NCI-H526 (cell line): Measurements from ENCODE around the gene TSPAN13.

Source experiments
- DNase-seq, 2 experiments: peaks; one replicate each; lab custom pipeline; 2025; lab: John Stamatoyannopoulos, UW

TSPAN13 gene

DNA sequence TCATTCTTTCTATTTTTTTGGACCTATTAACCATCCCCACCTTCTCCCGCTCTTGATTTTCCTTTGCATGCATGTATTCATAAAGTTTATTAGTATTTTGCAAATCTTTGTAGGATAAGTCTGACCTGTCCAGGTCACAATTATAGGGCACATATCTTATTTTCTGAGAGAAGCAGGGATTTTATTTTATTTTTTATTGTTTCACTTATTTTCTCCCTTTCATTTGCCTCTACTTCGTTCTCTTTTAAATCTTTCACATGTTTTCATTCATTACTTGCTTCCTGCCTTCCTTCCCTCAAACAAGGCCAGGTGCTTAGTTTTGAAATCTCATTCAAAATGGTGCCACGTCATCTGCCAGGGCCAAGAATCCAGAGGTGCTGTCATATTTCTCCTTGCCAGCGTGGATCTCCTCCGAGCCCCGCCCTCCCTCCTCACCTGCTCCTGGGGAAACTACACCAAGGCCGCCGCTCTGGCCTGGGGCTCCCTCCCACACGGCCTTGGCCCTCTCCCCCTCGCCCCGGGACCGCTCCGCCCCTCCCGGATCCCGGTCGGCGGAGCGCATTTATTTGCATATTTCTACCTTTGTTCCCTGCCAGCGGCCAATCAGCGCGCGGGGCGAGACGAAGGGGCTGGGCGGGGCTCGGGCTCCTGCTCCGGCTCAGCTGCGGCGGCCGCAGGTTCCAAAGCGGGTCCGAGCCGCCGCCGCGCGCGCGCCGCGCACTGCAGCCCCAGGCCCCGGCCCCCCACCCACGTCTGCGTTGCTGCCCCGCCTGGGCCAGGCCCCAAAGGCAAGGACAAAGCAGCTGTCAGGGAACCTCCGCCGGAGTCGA is at the start of gene TSPAN13:
Gene TSPAN13 (plus strand): TSS at position 654 of the 830 bp plus-strand sequence. CDS start 213 bp downstream, outside the sequence.
- peak; percentile 91 to 97 for DNase-seq

DNA sequence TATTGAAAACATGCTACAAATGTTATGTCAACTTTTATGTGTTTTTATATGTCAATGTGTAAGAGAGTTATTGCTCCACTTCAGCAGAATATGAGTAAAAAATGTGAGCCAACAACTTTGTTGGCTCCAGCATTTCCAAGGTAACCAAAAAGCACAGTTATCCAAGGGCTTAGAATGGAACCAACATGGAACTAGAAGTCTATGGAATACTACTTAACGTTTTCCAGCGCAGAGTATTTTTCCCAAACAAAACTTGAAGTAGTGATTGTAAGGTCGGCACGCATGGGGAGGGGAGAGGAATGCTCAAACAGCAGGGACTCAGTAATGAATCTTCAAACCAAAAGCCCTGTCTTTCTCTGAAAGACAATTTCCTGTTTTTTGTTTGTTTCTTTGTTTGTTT is 45.0 kb upstream of the TSPAN13 start:
- DNase-seq = no peak

DNA sequence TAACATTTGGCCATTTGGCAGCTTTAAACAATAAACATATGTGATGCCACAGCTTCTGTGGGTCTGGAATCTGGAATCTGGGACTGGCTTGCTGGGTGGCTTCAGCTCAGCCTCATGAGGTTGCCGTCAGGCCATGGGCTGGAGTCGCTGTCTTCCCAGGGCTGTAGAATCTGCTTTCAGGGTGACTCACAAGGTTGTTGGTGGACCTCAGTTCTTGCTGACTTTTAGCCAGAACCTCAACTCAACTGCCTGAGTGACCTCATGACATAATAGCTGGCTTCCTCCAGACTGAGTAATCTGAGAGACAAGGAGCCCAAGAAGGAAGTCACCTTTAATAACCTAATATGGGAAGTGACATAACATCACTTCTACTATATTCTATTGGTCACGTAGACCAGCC is 44.6 kb upstream of the TSPAN13 start:
- no peak for DNase-seq

DNA sequence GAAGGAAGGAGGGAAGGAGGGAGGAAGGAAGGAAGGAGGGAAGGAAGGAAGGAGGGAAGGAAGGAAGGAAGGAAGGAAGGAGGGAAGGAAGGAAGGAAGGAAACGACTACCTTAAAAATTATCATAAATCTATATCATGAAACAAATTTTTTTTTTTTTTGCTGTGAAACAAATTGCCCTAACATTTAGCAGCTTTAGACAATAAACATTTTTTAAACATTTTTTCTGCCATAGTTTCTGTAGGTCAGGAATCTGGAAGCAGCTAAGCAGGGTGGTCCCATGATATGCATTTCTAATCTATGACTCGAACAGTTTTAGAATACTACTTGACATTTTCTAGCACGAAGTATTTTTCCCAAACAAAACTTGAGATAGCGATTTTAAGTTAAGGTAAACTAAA is 42.9 kb upstream of the TSPAN13 start:
- DNase-seq = no peak

DNA sequence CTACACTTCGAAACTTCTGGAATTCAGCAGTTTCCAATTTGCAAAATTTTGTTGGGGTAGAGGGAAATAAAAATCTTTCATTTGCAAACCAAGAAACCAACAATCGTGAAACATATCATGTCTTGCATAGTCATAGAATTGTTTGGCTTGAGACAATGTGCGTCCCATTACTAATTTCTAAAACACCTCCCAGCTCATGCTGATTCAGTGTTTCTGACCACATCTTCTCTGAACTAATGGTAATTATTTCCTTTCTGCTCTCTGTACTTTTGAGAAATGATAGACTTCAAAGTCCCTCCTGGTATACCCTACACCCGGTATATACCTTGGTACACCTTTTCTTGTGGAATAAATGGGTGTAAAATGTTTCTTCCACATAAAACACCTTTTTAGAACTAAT is 41.8 kb upstream of the TSPAN13 start:
- no peak for DNase-seq

DNA sequence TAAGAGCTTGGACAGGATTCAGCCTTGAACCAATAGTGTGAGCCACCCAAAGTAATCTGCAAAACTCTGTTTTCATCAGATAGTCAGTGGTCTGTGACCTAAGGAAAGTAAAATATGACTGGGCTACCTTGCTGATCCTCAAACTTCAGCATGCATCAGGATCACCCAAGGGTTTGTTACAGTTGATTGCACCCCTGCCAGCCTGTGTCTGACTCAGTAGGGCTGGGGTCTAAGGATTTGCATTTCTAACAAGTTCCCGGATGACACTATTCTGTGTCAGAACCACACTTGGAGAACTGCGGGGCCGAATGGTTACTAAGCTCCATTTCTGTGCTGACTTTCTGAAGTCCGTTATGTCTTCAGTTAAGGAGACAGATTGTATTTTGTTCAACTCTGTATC is 40.6 kb upstream of the TSPAN13 start:
- no peak for DNase-seq

DNA sequence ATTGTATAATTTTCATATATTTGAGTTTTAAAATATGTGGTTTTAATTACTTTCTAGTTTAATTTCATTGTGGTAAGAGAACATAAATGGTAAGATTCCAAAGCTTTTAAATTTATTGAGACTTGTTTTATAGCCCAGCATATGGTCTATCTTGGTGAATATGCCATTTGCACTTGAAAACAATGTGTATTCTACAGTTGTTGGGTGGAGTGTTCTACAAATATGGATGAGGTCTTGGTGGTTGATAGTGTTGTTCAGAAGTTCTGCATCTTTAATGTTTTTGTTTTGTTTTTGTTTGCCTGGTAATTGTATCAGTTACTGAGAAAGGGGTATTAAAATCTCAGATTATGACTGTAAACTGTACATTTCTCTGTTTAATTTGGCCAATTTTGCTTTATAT is 37.6 kb upstream of the TSPAN13 start:
- no peak for DNase-seq

DNA sequence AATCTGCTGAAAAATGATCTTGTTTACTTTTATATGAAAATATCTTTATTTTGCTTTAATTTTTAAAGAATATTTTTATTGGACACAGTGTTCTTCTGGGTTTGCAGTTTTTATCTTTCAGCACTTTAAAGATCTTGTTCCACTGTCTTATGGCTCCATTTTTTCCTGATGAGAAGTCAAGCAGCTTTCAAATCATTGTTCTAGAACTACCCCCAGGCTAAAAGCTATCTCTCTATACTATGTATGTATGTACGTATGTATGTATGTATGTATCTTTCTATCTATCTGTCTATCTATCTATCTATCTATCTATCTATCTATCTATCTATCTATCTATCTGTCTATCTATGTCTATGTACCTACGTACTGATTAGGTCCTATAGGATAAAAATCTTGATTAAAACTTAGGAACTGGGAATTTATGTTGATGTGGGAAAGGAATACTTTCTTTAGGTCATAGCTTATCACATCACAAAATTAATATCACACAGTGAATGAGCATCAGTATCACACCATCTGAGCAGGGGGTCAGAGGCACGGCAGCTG is 35.4 kb upstream of the TSPAN13 start:
- no peak for DNase-seq

DNA sequence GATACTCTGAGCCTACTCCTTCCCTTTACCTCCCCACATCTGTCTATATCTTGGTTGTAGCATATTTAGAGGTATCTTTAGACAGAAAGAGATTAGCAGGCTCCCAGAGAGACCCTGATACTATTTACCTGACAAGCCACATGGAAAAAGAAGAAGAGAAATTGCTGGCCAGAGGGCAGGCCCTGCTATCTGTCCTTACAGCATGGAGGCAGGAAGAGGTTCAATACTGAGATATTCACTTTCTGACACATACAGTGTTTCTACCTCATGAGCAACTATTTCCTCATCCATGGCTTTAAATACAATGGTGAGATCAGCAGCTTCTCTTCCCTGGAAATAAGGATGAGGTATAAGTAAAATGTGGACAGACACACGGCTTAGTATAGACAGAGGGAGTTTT is 33.9 kb upstream of the TSPAN13 start:
- no peak for DNase-seq

DNA sequence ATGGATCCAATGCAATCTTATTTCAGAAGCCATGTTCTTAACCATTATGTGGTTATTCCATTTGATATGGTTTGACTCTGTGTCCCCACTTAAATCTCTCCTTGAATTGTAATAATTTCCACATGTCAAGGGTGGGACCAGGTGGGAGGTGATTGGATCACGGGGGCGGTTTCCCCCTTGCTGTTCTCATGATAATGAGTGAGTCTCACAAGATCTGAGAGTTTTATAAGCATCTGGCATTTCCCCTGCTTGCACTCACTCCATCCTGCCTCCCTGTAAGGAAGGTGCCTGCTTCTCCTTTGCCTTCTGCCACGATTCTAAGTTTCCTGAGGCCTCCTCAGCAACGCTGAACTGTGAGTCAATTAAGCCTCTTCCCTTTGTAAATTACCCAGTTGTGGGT is 32.0 kb upstream of the TSPAN13 start:
- no peak for DNase-seq

DNA sequence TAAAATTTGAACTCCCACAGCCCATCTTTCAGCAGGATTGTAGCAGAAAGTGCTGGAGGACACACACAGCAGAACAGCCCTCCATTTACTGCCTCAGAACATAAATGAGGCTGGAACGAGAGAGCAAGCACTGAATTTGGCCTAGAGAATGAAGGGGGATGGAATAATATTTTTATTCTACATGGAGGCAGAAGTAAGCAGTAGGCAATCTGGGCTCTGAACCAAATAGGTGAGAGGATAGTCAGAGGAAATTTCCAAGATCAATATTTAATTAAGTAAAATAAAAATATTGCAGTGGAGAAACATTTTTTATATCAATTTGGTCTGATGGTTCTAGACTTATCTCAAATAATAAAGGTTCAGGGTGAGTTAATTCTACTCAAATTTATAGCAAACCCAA is 29.2 kb upstream of the TSPAN13 start:
- DNase-seq = no peak

DNA sequence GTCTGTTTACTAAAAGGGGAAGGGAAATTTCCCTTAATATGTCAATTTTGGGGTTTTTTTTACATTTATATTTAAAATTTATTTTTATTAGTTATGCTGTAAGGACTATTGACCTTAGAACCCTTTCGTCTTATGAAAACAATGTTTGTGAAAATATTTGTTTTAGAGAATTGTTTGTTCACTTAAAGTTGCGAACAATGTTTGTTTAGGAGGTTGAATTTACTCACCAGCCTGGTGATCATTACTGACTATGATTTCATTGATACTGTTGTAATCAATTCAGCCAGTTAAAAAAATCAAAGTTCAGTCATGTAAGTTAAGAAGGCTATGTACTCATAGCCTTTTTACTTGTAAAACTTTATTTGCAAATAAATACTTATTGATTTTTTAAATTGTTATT is 27.4 kb upstream of the TSPAN13 start:
- no peak for DNase-seq

DNA sequence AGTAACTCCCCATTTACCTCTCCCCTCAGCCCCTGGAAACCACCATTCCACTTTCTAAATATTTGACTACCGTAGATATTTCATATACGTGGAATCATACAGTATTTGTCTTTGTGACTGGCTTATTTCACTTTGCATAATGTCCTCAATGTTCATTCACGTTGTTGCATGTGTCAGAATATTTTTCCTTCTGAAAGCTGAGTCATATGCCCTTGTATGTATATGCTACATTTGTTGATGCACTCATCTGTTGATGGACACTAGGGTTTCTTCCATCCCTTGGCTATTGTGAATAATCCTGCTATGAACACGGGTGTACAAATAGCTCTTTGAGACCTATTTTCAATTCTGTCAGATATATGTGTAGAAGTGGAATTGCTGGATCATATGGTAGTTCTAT is 25.8 kb upstream of the TSPAN13 start:
- DNase-seq = peak in 1 of 2 experiments; percentile 21

DNA sequence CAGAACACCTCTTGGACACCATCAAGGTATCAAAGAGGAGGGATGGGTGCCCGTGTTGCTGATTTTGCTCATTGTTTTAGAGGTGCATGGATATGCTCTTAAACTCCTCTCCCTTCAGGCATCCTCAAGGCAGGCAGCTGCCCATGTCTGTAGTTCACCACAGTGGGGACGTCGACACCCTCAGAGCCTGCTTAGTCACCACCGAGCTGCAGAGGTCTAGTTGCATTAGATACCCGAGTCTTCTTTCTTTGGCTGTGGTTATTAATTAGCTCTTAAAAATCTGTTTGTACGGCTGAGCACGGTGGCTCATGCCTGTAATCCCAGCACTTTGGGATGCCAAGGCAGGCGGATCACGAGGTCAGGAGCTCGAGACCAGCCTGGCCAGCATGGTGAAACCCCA is 24.7 kb upstream of the TSPAN13 start:
- no peak for DNase-seq

DNA sequence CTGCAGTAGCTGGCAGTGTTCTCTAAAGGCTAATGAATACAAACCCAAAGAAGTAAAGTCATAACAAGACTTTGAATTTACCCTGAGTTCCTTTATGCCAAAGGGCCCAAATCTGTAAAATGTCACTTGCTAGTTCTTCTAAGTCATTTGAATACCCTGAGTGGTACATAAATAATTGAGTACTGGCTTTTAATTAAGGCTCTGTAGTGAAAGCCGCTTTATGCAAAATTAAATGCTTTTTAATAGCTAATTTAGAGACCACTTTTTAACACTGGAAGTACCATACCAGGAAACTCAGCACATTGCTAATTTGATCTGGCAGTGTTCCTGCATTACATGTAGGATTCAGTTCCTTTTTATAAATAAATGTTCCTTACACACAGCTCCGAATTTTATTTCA is 24.0 kb upstream of the TSPAN13 start:
- DNase-seq = no peak

DNA sequence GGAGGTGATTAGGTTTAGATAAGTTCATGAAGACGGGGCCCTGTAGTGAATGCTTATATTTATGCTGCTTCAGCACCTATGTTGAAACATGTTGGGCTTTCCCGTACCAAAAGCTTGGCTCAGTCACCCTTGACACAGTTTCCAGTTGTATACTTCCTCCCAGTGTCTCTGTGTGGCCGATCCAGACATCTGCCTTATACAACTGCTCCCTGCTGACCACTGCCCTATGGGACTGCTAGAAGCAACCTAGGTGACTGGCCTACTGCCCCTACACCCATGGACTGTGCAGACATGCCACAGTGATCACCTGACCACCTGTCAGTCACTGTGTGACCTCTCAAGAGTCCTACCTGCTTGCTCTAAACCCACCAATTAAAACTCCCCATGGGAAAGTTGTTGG is 22.6 kb upstream of the TSPAN13 start:
- no peak for DNase-seq

DNA sequence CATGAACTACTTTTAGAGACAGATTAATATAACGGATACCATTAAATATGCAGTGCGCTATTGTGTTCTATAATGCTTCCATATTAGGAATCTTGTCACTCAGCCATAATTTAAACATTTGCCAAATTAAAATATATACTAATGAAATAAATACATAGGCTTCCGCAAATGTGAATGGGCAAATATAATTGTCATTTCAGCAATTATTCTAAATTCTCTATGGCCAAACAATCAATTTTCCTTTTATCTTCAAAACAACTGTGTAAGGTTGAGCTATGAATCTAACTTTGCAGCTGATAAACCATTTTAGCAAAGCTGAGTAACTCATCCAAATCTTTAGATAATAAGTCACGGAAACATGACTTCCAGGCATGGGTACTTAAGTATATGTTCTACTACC is 20.7 kb upstream of the TSPAN13 start:
- no peak for DNase-seq

DNA sequence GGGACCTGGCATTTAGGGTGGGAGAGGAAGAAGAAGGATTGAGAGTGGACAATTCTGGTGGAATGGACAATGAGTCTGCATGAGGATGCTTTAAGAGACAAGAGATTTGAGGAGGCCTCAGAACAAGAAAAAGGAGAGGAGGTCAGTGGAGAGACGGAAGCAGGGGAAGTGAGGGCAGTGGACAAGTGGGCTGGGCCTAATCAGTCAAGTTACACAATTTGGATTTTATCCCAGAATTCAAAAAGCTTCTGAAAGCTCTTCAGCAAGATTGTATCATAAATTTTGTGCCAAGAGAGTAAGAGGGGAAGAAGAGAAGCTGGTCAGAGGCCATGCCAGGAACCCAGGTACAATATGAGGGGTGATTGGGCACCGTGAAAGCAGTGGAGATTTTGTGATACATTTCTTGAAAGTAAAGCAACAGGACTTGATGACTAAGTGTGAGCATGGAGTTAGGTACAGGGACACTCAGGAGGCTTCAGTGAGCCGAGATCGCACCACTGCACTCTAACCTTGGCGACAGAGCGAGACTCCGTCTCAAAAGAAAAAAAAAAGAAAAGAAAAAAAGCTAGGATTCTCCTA is 19.3 kb upstream of the TSPAN13 start:
- no peak for DNase-seq

DNA sequence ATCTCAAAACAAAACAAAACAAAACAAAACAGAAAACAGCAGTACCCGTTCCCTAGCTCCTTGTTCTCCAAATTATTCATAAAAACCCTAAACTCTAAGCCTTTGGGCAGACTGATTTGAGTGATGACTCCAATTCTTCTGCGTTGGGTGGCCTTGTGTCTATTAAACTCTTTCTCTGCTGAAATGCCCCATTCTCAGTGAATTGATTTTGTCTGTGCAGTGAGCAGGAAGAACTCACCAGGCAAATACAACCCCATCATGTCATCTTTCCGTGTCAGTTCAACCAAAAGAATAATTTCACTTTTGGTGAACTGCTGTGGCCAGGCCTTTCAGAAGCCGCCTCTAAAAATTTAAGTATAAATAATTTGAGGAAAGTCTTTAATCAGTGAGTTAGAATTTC is 18.5 kb upstream of the TSPAN13 start:
- no peak for DNase-seq

DNA sequence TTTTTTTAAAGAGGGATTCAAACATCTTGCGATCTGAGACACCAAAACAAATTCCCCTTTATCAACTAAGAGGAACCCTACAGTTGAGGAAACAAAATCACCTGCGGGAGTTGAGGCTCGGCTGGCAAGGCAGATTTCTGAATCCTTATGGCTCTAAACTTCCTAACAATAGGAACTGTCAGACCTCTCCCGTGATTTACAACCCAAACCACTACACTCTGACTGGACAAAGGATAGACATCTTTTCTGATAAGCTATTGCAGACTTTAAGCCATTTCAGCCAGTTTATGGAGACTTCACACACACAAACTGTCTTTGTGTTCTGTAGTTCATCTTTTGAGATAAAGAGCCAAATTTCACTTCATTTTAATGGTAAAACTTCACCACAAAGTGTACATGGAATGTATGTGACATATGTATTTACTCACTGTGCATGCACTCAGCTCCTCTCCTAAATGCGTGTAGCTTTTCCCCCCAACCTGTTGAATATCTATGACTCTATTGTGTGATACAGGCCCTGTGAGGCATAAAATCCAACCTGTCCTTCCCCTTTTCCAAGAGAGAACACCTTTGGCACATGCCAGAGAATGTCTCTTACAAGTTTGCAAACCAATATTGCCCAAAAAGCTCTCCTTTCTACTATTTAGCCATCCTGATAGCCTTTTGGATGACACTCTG is 15.4 kb upstream of the TSPAN13 start:
- no peak for DNase-seq

DNA sequence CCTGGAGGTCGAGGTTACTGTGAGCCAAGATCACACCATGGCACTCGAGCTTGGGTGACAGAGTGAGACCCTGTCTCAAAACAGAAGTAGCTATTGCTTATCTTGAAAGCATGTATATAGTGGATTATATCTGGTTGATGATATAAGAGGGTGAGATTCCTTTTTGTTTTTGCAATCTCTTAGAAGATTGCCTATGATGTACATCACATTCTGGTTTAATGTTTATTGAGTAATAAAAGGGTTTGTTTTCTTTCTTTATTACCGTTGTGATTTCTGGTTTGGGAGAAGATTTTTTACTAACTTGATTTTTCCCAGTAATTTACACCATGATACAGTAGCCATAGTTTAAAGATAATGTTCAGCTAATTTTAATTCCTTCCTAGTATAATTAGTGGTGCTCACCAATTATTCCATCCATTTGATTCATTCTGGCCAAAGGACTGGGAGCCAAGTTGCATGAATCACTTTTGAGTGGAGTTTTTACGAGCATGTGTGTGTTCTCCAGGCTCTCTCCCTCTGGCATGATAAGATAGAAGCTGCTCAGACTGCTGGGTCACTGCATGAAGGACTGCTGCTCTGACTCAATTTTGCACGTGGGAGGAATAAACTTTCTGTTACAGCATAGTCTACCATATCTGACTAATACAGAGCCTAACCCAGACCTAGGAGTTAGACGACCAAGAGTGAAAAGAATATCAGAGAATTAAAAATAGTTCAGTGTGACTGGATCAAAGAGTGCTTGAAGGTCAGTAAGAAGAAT is 13.5 kb upstream of the TSPAN13 start:
- no peak for DNase-seq

DNA sequence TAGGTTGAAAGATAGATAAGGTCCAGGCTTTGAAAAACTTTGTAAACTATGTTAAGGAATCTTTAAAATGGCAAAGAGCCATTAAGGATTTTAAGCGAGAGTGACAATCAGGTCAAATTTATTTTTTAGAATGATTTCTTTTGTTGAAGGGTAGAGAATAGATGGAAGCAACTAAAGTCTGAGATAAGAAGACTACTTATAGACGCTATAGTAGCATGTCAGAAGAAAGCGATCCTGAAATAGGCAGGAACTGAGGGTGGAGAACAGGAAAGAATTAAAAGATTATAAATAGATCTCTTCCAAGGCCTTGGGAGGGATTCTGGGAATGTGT is 13.0 kb upstream of the TSPAN13 start:
- no peak for DNase-seq
